Neural cell (in vitro differentiated cells): Measurements from ENCODE around the gene CEACAM19.

Source experiments
- CTCF ChIP-seq: fragments of 450-650 bp; IDR thresholded peaks from 2 replicates; pipeline ENCODE4 v1.5.1; 2014; ENCODE audit warnings: antibody characterized with exemption, mild to moderate bottlenecking, moderate library complexity; ENCODE audit not compliant: poor library complexity, severe bottlenecking
- EZH2 ChIP-seq: fragments of 200-600, 300-800 bp; shearing (Covaris generic), sonication (generic); IDR thresholded peaks from 2 replicates; pipeline ENCODE4 v1.6.1; 2014; ENCODE audit warnings: antibody characterized with exemption, low read length, borderline replicate concordance, mild to moderate bottlenecking; ENCODE audit not compliant: insufficient read depth, poor library complexity, severe bottlenecking
- SMC3 ChIP-seq: fragments of 450-650 bp; conservative IDR thresholded peaks from 2 replicates; pipeline ENCODE4 v1.6.1; 2014; ENCODE audit warnings: antibody characterized with exemption, mild to moderate bottlenecking, moderate library complexity; ENCODE audit not compliant: poor library complexity

GRCh38 chr19:44686896-44687295, 15.6 kb downstream of the CEACAM19 start:
- TF ChIP-seq SMC3 (no peak), CTCF (no peak), EZH2 (no peak)
